OCI-LY7 (cell line): ENCODE measurements around the gene ZWINT.

ENCODE experiments used
- EZH2phosphoT487 ChIP-seq: fragments of 200-600 bp; sonication (generic); IDR thresholded peaks from 2 replicates; pipeline ENCODE4 v1.6.1; 2018; ENCODE audit warnings: low read depth, borderline replicate concordance, mild to moderate bottlenecking, mixed run types, antibody characterized with exemption, low read length, moderate library complexity, mixed read lengths
- TF ChIP-seq, protein P1 (sequence below): fragments of 200-600 bp; sonication (generic); conservative IDR thresholded peaks from 2 replicates; pipeline ENCODE4 v1.5.1; 2014; ENCODE audit warnings: mild to moderate bottlenecking, antibody characterized with exemption, low read length, moderate library complexity, mixed read lengths

DNA sequence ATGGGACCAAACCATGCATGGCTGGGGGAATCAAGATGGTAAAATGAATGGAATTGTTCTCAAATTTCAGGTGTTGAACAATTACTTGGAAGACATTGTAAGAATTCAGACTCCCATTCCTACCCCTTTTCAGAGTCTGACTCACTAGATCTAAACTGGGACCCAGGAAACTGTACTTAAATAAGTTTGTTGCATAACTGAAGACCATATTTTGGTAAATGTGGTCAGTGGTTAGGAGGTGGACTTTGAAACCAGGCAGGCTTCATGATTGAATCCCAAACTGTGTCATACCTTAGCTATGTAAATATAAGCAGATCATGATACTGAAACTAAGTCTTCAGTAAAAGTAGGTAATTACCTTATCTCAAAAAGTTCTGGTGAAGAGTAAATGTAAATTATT is 41.7 kb downstream of the ZWINT start:
- TF ChIP-seq, protein P1, sequence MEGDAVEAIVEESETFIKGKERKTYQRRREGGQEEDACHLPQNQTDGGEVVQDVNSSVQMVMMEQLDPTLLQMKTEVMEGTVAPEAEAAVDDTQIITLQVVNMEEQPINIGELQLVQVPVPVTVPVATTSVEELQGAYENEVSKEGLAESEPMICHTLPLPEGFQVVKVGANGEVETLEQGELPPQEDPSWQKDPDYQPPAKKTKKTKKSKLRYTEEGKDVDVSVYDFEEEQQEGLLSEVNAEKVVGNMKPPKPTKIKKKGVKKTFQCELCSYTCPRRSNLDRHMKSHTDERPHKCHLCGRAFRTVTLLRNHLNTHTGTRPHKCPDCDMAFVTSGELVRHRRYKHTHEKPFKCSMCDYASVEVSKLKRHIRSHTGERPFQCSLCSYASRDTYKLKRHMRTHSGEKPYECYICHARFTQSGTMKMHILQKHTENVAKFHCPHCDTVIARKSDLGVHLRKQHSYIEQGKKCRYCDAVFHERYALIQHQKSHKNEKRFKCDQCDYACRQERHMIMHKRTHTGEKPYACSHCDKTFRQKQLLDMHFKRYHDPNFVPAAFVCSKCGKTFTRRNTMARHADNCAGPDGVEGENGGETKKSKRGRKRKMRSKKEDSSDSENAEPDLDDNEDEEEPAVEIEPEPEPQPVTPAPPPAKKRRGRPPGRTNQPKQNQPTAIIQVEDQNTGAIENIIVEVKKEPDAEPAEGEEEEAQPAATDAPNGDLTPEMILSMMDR: no peak
- no peak for TF ChIP-seq EZH2phosphoT487
